ENCODE data around the gene ATP2A1. TPM values are rescaled to one million over a fixed set of nuclear protein-coding genes. Genes with fewer than 3 reads are reported as not detected.

Gene ATP2A1
- total and polyA plus RNA-seq, 2 experiments from 2014 or later, result 0.73 to 4.0 TPM

- no peak for TF ChIP-seq EZH2 (IDR thresholded peaks at IDR 0.05; ENCODE audit: low read depth, unreplicated experiment)
- TF ChIP-seq NANOG (IDR thresholded peaks at IDR 0.05; ENCODE audit: borderline replicate concordance), result no peak
- no peak for TF ChIP-seq ZNF331 (CRISPR knock-in tag; IDR thresholded peaks at IDR 0.05; ENCODE audit: low read depth)
- TF ChIP-seq ZNF114 (CRISPR knock-in tag; IDR thresholded peaks at IDR 0.05), result no peak
- no peak for TF ChIP-seq ETS1 (IDR thresholded peaks at IDR 0.05)
Measured at GRCh38 chr16:28913946-28914724, 35.8 kb downstream of the ATP2A1 start (continued).

GRCh38 chr16:28915181-28915580 is 36.9 kb downstream of the ATP2A1 start:
- Mint-ChIP-seq H3K4me3 (no peak overlapping the region), H3K27me3 (ENCODE audit: insufficient read depth, low read depth, poor library complexity) (peaks cover 8% of the 10 kb centered on the region), H3K4me1 (no peaks in the 10 kb centered on the region; the same call in 2 of the 3 replicates), H3K36me3 (ENCODE audit: low read depth) (peaks cover 32% of the 10 kb centered on the region), H3K9me3 (no peaks in the 10 kb centered on the region), H3K27ac (no peak overlapping the region)
- H3K79me2 ChIP-seq (replicated peaks; ENCODE audit: insufficient read depth), result no peaks in the 10 kb centered on the region
- no peaks in the 10 kb centered on the region for H3K27me3 ChIP-seq (ENCODE audit: insufficient read depth)
- no peak overlapping the region for H3K27ac ChIP-seq (ENCODE audit: low read depth)
- H4K20me1 ChIP-seq (replicated peaks; ENCODE audit: insufficient read depth), result no peaks in the 10 kb centered on the region; the same call in 1 of the 2 replicates
- H3F3A ChIP-seq (replicated peaks; ENCODE audit: low read depth), result no peaks in the 10 kb centered on the region
- no peaks in the 10 kb centered on the region for H3K9me2 ChIP-seq (ENCODE audit: insufficient read depth)
- H3K4me3 ChIP-seq, result no peak overlapping the region
- no peak for ATAC-seq
- no peaks in the 10 kb centered on the region for H3K4me1 ChIP-seq (ENCODE audit: insufficient read depth)
- no peak overlapping the region for H2AFZ ChIP-seq
- no peak for DNase-seq (ENCODE audit: low spot score)
- 0 out of 2 replicates have a peak, but pooled peaks cover 4% of the 10 kb centered on the region for H3K36me3 ChIP-seq (ENCODE audit: insufficient read depth)
- no peak overlapping the region for H3K4me2 ChIP-seq
- no peak for TF ChIP-seq REST (IDR thresholded peaks at IDR 0.05; ENCODE audit: unreplicated experiment)
- no peak for TF ChIP-seq NANOG (IDR thresholded peaks at IDR 0.05; ENCODE audit: borderline replicate concordance)
- TF ChIP-seq EZH2 (IDR thresholded peaks at IDR 0.05; ENCODE audit: low read depth, unreplicated experiment), result no peak
- TF ChIP-seq STAT1 (IDR thresholded peaks at IDR 0.05; ENCODE audit: unreplicated experiment), result no peak
- no peak for TF ChIP-seq ETS1 (IDR thresholded peaks at IDR 0.05)
- no peak for TF ChIP-seq EZH2phosphoT487 (IDR thresholded peaks at IDR 0.05; ENCODE audit: unreplicated experiment)
- no peak for TF ChIP-seq POLR2AphosphoS5 (IDR thresholded peaks at IDR 0.05; ENCODE audit: low read depth)
- TF ChIP-seq CREB1 (CRISPR knock-in tag; IDR thresholded peaks at IDR 0.05; ENCODE audit: low read depth), result no peak
- no peak for TF ChIP-seq CTCF (conservative IDR thresholded peaks at IDR 0.05; ENCODE audit: low read depth in 2 of 2)

Data from GM23338 (cell line).